DMS114 treated with DMSO at 0.1 percent for 48 hours (cell line): ENCODE measurements around the gene CXCL6.

Source experiments
- DNase-seq: peaks from one replicate; lab custom pipeline; 2025; ENCODE audit not compliant: unreplicated experiment; lab: John Stamatoyannopoulos, UW

The CXCL6 gene

DNA sequence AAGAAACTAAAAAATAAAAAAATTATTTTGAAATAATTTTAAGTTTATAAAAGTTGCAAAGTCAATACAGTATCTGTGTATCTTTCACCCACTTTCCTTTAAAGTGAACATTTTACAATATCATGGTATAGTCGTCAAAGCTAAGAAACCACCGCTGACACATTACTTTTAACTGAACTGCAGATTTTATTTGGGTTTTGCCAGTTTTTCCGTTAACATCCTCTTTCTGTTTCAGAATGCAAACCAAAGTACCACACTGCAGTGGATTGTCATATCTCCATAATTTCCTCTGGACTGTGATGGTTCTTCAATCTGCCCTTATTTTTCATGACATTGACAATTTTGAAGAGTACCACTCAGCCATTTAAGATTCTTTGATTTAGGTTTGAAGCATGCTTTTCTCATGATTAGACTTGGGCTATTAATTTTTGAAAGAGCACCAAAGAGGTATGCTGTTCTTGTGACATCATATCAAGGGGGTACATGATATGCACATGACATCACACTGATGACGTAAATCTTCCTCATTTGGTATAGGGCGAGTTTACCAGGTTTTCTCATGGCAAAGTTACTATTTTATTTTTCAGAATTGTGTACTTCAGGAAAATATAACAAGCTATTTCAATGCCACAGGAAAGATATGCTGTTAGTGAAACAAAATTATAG lies 29.1 kb downstream of the CXCL6 start:
- DNase-seq = no peak

DNA sequence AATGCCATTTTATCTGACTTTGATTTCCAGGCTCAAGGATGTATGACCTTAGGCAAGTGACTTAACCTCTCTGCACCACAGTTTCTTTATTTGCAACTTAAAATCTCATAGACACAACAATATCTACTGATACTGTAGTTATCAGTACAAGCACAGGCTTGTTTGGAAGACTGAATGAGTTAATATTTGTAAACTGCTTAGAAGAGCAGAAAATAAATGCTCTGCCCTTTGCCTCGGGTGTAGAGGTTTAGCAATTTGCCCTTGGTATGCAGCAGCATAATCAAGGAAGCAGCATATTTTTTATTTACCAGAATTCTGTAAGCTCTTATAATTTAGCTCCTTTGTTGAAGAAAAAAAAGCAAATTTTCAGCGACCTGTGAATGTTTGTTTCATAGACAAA lies 29.8 kb downstream of the CXCL6 start:
- no peak for DNase-seq

- no peak for DNase-seq
Measured at GRCh38 chr4:73867783-73868182, 31.3 kb downstream of the CXCL6 start.

DNA sequence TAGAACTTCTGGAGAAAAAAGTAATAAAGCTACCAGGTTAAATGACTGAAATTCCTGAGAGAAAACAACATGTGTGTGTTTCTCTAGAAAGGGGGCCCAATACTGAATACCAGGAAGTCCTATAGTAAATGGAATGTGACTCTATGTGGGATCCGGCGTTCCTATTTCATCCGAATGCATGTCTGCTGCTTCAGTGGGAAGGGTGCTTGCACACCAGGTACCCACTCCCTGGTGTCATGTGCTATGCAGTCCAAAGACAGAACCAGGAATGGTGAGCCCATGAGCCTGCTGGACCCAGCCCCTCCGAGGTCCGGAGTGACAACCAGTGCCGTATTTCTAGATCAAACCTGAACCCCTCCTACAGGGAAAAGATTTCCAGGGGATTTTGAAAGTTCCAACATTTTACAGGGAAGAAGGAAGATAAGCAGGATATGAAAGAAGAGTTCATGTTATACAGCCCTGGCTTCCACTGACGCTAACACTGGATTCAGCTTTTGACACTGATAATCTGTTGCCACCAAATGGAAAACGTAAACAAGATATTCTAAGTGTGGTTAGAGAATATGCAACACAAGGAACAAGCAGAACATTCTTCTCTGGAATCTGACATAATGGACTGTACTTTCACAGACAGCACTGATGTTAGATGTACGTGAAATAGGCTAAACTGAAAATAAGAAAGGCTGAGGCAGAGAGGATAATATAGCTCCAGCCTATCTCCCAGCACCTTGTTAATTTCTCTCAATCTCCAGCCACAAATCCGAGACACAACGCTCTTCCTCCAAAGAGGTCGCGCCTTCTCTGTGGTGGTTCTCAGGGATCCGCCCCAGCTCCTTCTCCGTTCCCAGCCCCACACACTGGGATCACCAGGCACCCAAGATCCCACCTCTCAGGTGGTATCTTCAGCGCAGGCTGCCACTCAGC lies 32.0 kb downstream of the CXCL6 start:
- DNase-seq = no peak

DNA sequence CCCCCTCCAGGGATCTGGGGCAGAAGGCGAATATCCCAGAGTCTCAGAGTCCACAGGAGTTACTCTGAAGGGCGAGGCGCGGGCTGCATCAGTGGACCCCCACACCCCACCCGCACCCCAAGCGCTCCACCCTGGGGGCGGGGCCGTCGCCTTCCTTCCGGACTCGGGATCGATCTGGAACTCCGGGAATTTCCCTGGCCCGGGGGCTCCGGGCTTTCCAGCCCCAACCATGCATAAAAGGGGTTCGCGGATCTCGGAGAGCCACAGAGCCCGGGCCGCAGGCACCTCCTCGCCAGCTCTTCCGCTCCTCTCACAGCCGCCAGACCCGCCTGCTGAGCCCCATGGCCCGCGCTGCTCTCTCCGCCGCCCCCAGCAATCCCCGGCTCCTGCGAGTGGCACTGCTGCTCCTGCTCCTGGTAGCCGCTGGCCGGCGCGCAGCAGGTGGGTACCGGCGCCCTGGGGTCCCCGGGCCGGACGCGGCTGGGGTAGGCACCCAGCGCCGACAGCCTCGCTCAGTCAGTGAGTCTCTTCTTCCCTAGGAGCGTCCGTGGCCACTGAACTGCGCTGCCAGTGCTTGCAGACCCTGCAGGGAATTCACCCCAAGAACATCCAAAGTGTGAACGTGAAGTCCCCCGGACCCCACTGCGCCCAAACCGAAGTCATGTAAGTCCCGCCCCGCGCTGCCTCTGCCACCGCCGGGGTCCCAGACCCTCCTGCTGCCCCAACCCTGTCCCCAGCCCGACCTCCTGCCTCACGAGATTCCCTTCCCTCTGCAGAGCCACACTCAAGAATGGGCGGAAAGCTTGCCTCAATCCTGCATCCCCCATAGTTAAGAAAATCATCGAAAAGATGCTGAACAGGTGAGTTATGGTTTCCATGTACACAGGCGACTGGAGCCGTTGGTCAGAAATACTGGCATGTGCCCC lies 32.9 kb downstream of the CXCL6 start, which contains the start of gene CXCL1:
Gene CXCL1 (plus strand): TSS at position 264 of the 926 bp plus-strand sequence. CDS start 78 bp downstream, at position 342.
- no peak for DNase-seq

DNA sequence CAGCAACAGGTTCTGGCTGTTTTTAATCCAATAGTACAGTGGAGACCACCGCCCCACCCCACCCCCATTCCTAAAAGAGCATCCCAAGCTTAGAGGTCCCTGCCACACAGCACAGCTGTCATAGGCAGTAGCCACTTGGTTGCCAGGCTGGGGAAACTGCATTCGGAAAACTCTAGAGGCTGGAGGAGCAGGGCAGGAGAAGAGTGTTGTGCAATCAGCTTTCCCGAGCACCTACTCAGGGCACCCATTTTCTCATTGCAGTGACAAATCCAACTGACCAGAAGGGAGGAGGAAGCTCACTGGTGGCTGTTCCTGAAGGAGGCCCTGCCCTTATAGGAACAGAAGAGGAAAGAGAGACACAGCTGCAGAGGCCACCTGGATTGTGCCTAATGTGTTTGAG lies 33.8 kb downstream of the CXCL6 start:
- no peak for DNase-seq

GRCh38 chr4:73870768-73871167 lies 34.3 kb downstream of the CXCL6 start:
- no peak for DNase-seq

DNA sequence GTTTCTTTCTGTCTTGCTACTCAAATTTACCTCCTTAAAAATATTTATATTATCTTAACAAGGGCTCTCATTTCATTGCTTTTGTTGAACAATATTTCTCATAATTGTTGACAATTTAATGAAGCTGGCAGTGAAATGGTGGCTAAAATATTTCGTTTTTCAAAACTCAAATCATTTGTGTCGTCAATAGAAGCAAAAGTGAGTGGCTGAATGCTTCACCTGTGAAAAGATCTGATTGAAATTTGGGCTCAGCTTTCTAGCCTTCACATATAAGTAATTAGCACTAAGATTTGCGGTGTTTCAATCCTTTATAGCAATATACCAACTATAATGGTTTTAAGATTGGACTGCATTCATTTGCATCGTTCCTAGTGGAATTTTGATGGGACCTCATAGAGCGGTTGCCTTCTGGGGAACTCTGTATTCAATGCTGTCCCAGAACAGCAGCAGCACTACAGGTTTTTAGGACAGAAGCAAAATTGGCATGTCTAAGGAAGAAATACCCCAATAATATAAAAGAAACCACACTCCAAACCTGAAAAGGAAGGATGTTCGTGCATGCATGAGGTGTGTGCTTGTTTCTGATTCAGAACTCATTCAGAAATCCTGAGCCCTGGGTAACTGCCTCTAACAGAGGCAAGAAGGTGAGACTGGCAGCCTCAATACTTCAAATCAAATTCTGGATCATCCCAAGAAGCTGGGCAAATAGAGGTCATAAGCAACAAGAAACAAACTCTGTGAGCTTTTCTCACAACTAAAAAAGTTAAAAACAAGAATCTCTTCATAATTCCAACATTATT lies 35.2 kb downstream of the CXCL6 start:
- no peak for DNase-seq

GRCh38 chr4:73872316-73873108 lies 36.0 kb downstream of the CXCL6 start:
- DNase-seq = no peak

GRCh38 chr4:73874386-73874785 lies 37.9 kb downstream of the CXCL6 start:
- no peak for DNase-seq

DNA sequence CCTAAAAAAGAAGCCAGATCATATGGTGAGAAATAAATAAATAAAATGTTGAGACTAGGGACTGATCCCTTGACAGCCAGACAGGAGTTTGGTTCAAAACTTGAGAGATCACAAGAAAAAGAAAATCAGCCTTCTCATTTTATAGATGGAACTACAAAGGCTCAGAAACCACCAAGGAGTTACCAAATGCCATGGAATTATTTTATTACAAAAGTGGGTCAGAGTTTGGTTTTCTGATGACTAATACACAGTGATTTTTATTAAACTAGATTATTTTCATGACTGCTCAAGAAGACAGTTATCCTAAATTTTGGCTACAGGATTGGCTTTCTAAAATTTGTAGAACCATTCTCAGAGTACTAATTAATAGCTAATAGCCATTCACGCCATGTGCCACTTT lies 38.9 kb downstream of the CXCL6 start:
- no peak for DNase-seq

DNA sequence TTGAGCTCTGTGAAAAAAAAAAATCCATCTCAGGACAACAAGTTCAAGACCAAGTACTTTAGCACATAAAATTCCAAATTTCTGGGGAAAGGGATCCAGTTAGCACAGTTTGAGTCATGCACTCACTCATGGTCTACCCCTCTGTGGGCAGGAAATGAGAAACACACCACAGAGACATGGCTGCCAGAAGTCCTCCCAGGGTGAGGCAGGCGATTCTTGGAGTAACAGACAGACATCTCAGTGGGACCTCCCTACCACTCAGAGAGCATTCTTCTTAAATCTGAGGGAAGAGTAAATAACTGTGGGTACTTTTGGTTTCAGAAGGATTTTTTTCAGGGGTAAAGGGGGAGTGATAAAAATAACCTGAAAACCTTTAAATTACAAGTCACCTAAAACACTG lies 46.8 kb downstream of the CXCL6 start:
- DNase-seq = no peak

DNA sequence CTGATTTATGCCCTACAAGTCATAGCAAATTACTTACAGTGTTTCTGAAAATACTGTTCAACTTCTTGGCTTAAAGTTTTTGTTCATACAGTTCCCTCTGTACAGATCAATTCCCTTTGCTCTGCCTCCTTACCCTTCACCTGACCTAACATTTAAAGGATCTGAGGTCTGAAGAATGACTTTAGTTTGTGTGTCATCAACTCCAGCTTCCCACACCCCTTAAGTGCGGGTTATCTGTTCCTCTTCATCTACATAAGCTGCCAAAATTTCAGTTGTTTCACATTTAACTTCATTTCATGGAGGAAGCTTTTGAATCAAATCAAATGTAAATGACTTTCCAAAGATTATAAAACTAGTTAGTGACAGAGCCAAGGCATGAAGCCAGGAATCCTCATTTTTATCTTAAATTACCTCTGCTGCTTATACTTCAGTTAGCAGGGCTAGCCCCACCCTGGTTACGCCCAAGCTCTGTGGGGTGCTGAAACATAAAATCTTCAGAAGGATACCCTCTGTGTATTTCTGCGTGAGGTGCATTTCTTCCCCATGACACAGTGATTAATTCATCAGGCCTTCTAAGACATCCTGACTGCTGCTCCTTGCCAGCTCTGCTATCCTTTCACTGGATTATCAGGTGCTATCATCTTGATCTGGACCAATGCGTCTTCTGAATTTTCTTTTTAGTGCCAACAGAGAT lies 49.2 kb downstream of the CXCL6 start:
- DNase-seq = no peak
